Caco-2 (cell line): Measurements from ENCODE around the gene EIF4E2. TPM values are rescaled to one million over a fixed set of nuclear protein-coding genes. Genes with fewer than 3 reads are reported as not detected.

ENCODE experiments used
- BruUV-seq: library from RNA; stranded (reverse); fragments of 400-500 nt; replicated peaks from 2 replicates; lab custom pipeline; 2021; lab: Mats Ljungman, UMichigan
- CTCF ChIA-PET: fragments of 300-600 bp; sonication (Branson Sonifier 250); formaldehyde crosslinking; loops from one replicate; lab custom pipeline; 2022; ENCODE audit warnings: antibody characterized with exemption; lab: Charles Lee
- POLR2A ChIA-PET: fragments of 300-600 bp; sonication (Branson Sonifier 250); formaldehyde crosslinking; loops from one replicate; lab custom pipeline; 2022; ENCODE audit warnings: antibody characterized with exemption; lab: Charles Lee
- DNase-seq, 2 experiments: peaks; one replicate each; pipeline versions ENCODE4 v3.0.0 to v3.0.0-alpha.2; 2020 to 2022
- H3K27me3 ChIP-seq: replicated peaks from 2 replicates; pipeline ENCODE4 v1.6.0; 2011; ENCODE audit warnings: low read length; ENCODE audit not compliant: control insufficient read depth, insufficient read depth
- H3K36me3 ChIP-seq: 2 replicates; pipeline ENCODE4 v1.5.1; 2011; ENCODE audit warnings: low read length; ENCODE audit not compliant: control insufficient read depth, insufficient read depth
- H3K4me1 ChIP-seq: fragments of 250-450 bp; sonication (Bioruptor Pico); 2 replicates; pipeline ENCODE4 v1.5.1; 2020; ENCODE audit warnings: mild to moderate bottlenecking
- H3K4me3 ChIP-seq: 2 replicates; pipeline ENCODE4 v1.5.1; 2011; ENCODE audit warnings: low read depth, mild to moderate bottlenecking, control low read depth, low read length
- H3K9me3 ChIP-seq: fragments of 250-450 bp; sonication (Bioruptor Pico); 2 replicates; pipeline ENCODE4 v1.5.1; 2020; ENCODE audit warnings: mild to moderate bottlenecking, moderate library complexity
- H3K27ac Mint-ChIP-seq: one replicate; pipeline ENCODE4 v1.8.0; 2022; ENCODE audit warnings: mixed read lengths; ENCODE audit not compliant: unreplicated experiment
- H3K27me3 Mint-ChIP-seq: one replicate; pipeline ENCODE4 v1.8.0; 2022; ENCODE audit warnings: mixed read lengths; ENCODE audit not compliant: insufficient read depth, unreplicated experiment
- H3K36me3 Mint-ChIP-seq: one replicate; pipeline ENCODE4 v1.8.0; 2022; ENCODE audit warnings: mild to moderate bottlenecking, mixed read lengths; ENCODE audit not compliant: insufficient read depth, unreplicated experiment
- H3K4me1 Mint-ChIP-seq: one replicate; pipeline ENCODE4 v1.8.0; 2022; ENCODE audit warnings: low read depth, mixed read lengths; ENCODE audit not compliant: unreplicated experiment
- H3K4me3 Mint-ChIP-seq: one replicate; pipeline ENCODE4 v1.8.0; 2022; ENCODE audit warnings: mild to moderate bottlenecking, moderate library complexity, mixed read lengths; ENCODE audit not compliant: unreplicated experiment
- H3K9me3 Mint-ChIP-seq: one replicate; pipeline ENCODE4 v1.8.0; 2022; ENCODE audit warnings: mixed read lengths; ENCODE audit not compliant: unreplicated experiment
- intact Hi-C: fragments of 100-400 bp; cut with micrococcal nuclease; formaldehyde crosslinking; loops from one replicate; pipeline ENCODE4 v1.10.0; 2022; ENCODE audit not compliant: unreplicated experiment
- total RNA-seq: library from RNA; stranded (reverse); gene quantifications from 2 replicates; pipeline ENCODE4 v1.2.3, GENCODE V29; 2022
- TF ChIP-seq, protein P1 (sequence below), 2 experiments: fragments of 200-600 bp in 1 of 2; IDR thresholded peaks; 1 replicate in 1 of 2; 2 replicates in 1 of 2; pipeline versions ENCODE4 v1.5.1 to v1.8.0; 2011 to 2022; ENCODE audit warnings: antibody characterized with exemption in 1 of 2, control low read depth in 1 of 2, inconsistent platforms in 1 of 2, low read depth in 1 of 2, low read length in 1 of 2, mild to moderate bottlenecking in 1 of 2, moderate library complexity in 1 of 2; ENCODE audit not compliant: insufficient read depth in 1 of 2, severe bottlenecking in 1 of 2, unreplicated experiment in 1 of 2

The EIF4E2 gene
- total RNA-seq, 1 experiment from 2014 or later, result 57.2 TPM

DNA sequence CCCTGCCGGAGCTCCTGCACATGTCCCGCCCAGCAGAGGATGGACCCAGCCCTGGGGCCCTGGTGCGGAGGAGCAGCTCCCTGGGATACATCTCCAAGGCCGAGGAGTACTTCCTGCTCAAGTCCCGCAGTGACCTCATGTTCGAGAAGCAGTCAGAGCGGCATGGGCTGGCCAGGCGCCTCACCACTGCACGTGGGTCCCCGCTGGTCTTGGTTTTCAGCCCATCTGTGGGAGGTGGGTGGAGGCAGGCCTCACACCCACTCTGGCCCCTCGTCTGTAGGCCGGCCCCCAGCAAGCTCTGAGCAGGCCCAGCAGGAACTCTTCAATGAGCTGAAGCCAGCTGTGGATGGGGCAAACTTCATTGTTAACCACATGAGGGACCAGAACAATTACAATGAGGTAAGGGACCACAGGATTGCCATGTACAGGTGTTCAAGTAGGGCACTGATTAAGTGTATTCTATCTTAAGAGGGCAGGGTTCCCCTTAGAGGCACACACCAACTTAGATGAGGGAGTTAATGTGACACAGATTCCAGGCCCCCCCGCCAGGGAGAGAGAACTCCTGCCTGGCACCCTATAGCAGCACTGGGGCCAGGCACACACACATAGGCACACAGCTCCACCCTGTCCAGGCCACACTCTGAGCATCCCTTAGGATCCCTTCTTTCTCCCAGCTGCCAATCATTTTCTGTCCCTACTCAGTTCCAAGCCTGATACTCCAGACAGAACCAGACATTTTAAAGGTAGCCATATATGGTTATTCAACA lies 16.4 kb upstream of the EIF4E2 start:
- intact Hi-C loops, result no loop called here
- Mint-ChIP-seq H3K27me3 (no peaks in the 10 kb centered on the region), H3K4me1 (no peaks in the 10 kb centered on the region), H3K36me3 (no peaks in the 10 kb centered on the region), H3K27ac (no peak overlapping the region), H3K9me3 (no peaks in the 10 kb centered on the region), H3K4me3 (no peak overlapping the region)
- Histone ChIP-seq H3K36me3 (no peaks in the 10 kb centered on the region), H3K4me1 (no peaks in the 10 kb centered on the region), H3K4me3 (no peak overlapping the region), H3K27me3 (no peaks in the 10 kb centered on the region), H3K9me3 (no peaks in the 10 kb centered on the region)
- no peak for DNase-seq
- CTCF ChIA-PET, result interaction anchor here (0.6 kb wide), 1 partner anchor 10 kb away, joined by 3 read pairs; no protein-coding TSS in a partner anchor
- TF ChIP-seq, protein P1, sequence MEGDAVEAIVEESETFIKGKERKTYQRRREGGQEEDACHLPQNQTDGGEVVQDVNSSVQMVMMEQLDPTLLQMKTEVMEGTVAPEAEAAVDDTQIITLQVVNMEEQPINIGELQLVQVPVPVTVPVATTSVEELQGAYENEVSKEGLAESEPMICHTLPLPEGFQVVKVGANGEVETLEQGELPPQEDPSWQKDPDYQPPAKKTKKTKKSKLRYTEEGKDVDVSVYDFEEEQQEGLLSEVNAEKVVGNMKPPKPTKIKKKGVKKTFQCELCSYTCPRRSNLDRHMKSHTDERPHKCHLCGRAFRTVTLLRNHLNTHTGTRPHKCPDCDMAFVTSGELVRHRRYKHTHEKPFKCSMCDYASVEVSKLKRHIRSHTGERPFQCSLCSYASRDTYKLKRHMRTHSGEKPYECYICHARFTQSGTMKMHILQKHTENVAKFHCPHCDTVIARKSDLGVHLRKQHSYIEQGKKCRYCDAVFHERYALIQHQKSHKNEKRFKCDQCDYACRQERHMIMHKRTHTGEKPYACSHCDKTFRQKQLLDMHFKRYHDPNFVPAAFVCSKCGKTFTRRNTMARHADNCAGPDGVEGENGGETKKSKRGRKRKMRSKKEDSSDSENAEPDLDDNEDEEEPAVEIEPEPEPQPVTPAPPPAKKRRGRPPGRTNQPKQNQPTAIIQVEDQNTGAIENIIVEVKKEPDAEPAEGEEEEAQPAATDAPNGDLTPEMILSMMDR (IDR thresholded peaks at IDR 0.05; ENCODE audit: insufficient read depth in 1 of 2, low read depth in 1 of 2, low read length in 1 of 2, severe bottlenecking in 1 of 2, unreplicated experiment in 1 of 2), result no peak
- POLR2A ChIA-PET, result no interaction called here
- BruUV-seq, result no TSS peak

DNA sequence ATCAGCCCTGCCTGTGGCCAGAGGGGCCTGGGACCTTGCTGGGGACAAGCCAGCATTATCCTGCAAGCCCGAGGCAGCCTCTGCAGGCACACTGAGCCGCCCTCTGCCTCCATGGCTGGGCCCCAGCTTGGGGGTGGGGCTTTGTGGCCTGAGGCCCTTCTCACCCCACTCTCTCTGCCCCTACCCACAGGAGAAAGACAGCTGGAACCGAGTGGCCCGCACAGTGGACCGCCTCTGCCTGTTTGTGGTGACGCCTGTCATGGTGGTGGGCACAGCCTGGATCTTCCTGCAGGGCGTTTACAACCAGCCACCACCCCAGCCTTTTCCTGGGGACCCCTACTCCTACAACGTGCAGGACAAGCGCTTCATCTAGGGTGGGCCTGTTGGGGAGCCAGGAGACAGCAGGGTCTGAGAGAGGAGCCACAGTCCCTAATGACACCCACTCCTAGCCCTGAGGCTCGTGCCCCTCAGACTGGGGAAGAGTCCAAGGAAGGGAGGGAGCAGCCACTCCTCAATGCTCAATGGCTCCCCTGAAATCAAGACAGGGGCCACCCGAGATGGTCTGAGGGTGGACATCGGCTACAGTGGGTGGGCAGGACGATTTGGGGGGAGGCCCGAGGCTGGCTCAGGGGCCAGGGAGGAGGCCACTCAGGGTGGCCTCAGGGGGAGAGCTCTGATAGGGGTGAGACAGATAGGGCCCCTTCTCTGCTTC lies 15.4 kb upstream of the EIF4E2 start:
- DNase-seq, result no peak
- Mint-ChIP-seq H3K4me1 (no peaks in the 10 kb centered on the region), H3K4me3 (no peak overlapping the region), H3K36me3 (no peaks in the 10 kb centered on the region), H3K27ac (no peak overlapping the region), H3K9me3 (no peaks in the 10 kb centered on the region), H3K27me3 (no peaks in the 10 kb centered on the region)
- Histone ChIP-seq H3K27me3 (no peaks in the 10 kb centered on the region), H3K9me3 (no peaks in the 10 kb centered on the region), H3K36me3 (no peaks in the 10 kb centered on the region), H3K4me3 (no peak overlapping the region), H3K4me1 (no peaks in the 10 kb centered on the region)
- BruUV-seq, result no TSS peak
- ChIA-PET CTCF (no interaction called here), POLR2A (no interaction called here)
- intact Hi-C loops, result no loop called here
- TF ChIP-seq, protein P1 (IDR thresholded peaks at IDR 0.05; ENCODE audit: insufficient read depth in 1 of 2, low read depth in 1 of 2, low read length in 1 of 2, severe bottlenecking in 1 of 2, unreplicated experiment in 1 of 2), result no peak

- CTCF ChIA-PET, result no interaction called here
- no peak overlapping the region for H3K27ac Mint-ChIP-seq
- no TSS peak for BruUV-seq
Measured at GRCh38 chr2:232535761-232536530, 14.5 kb upstream of the EIF4E2 start.

More at GRCh38 chr2:232535761-232536530, 14.5 kb upstream of the EIF4E2 start:
- Mint-ChIP-seq H3K4me3 (no peak overlapping the region), H3K36me3 (no peaks in the 10 kb centered on the region), H3K4me1 (no peaks in the 10 kb centered on the region), H3K9me3 (no peaks in the 10 kb centered on the region), H3K27me3 (no peaks in the 10 kb centered on the region)
- Histone ChIP-seq H3K4me3 (no peak overlapping the region), H3K27me3 (no peaks in the 10 kb centered on the region), H3K4me1 (no peaks in the 10 kb centered on the region), H3K9me3 (no peaks in the 10 kb centered on the region), H3K36me3 (no peaks in the 10 kb centered on the region)
- POLR2A ChIA-PET, result no interaction called here
- no peak for DNase-seq
- intact Hi-C loops, result no loop called here
- TF ChIP-seq, protein P1 (IDR thresholded peaks at IDR 0.05; ENCODE audit: insufficient read depth in 1 of 2, low read depth in 1 of 2, low read length in 1 of 2, severe bottlenecking in 1 of 2, unreplicated experiment in 1 of 2), result no peak
